G401.6 (cell line): ENCODE data around the gene ARHGAP19.
"Not testable (repeated sequence)": the region's sequence is repeated elsewhere in the genome, so short reads cannot be mapped to it uniquely, and the experiment has no call there.

ENCODE experiments used
- FAIRE-seq: peaks from 2 replicates; lab custom pipeline; 2012; peaks lifted over from hg19 to GRCh38; lab: Jason Lieb, UNC

The ARHGAP19 gene

GRCh38 chr10:97321032-97321803 lies 28.8 kb upstream of the ARHGAP19 start:
- no peak for FAIRE-seq

- FAIRE-seq: no peak
Observed at GRCh38 chr10:97320480-97321031, 28.1 kb upstream of the ARHGAP19 start.

GRCh38 chr10:97319671-97320479 lies 27.4 kb upstream of the ARHGAP19 start:
- no peak for FAIRE-seq

- FAIRE-seq: no peak
Observed at GRCh38 chr10:97318772-97319651, 26.6 kb upstream of the ARHGAP19 start, which contains the start of gene FRAT1. TSS of gene FRAT1 (plus strand) at chr10:97319271. CDS start at chr10:97319454, 183 bp downstream.

- no peak for FAIRE-seq
Observed at GRCh38 chr10:97314671-97315070, 22.2 kb upstream of the ARHGAP19 start.

- FAIRE-seq: no peak
Observed at GRCh38 chr10:97312897-97313296, 20.5 kb upstream of the ARHGAP19 start.

GRCh38 chr10:97311111-97311626 lies 18.7 kb upstream of the ARHGAP19 start:
- FAIRE-seq: no peak

- no peak for FAIRE-seq
Observed at GRCh38 chr10:97307866-97308780, 15.7 kb upstream of the ARHGAP19 start.

GRCh38 chr10:97307441-97307840 lies 15.0 kb upstream of the ARHGAP19 start:
- FAIRE-seq: no peak

- FAIRE-seq: no peak
Observed at GRCh38 chr10:97302088-97302791, 9.8 kb upstream of the ARHGAP19 start.

GRCh38 chr10:97300980-97301379 lies 8.5 kb upstream of the ARHGAP19 start:
- no peak for FAIRE-seq

GRCh38 chr10:97298223-97298571 lies 5.8 kb upstream of the ARHGAP19 start:
- no peak for FAIRE-seq

- FAIRE-seq: no peak
Observed at GRCh38 chr10:97297556-97298222, 5.3 kb upstream of the ARHGAP19 start.

- FAIRE-seq: no peak
Observed at GRCh38 chr10:97292862-97293198, 393 bp upstream of the ARHGAP19 start.

- no peak for FAIRE-seq
Observed at GRCh38 chr10:97291357-97292096, 910 bp downstream of the ARHGAP19 start.

GRCh38 chr10:97290576-97291356 lies 1.7 kb downstream of the ARHGAP19 start:
- FAIRE-seq: not testable (repeated sequence)

GRCh38 chr10:97290076-97290475 lies 2.4 kb downstream of the ARHGAP19 start:
- not testable (repeated sequence) for FAIRE-seq

GRCh38 chr10:97280783-97281182 lies 11.7 kb downstream of the ARHGAP19 start:
- no peak for FAIRE-seq
